ENCODE data around the gene SEL1L2.

- no peak for TF ChIP-seq ZFP36 (IDR thresholded peaks at IDR 0.05; ENCODE audit: borderline replicate concordance, partially characterized antibody)
- TF ChIP-seq CTCF (IDR thresholded peaks at IDR 0.05), result no peak
- TF ChIP-seq POLR2AphosphoS2 (conservative IDR thresholded peaks at IDR 0.05; ENCODE audit: low read length), result no peak
- no peak for TF ChIP-seq RAD21 (conservative IDR thresholded peaks at IDR 0.05 in 1 of 2, IDR thresholded peaks at IDR 0.05 in 1 of 2)
- TF ChIP-seq POLR2A (IDR thresholded peaks at IDR 0.05; ENCODE audit: low read length), result no peak
Measured at GRCh38 chr20:13813910-13814309, 176.5 kb downstream of the SEL1L2 start.
